GM21360 (cell line): Measurements from ENCODE around the gene ABHD5.
"Not testable (repeated sequence)": the region's sequence is repeated elsewhere in the genome, so short reads cannot be mapped to it uniquely, and the experiment has no call there.

Source experiments
- ATAC-seq: cut with Tn5 transposase; IDR thresholded peaks from one replicate; pipeline ENCODE4 v1.9.1; 2021; ENCODE audit warnings: mild to moderate bottlenecking, moderate library complexity; ENCODE audit not compliant: unreplicated experiment

The ABHD5 gene

DNA sequence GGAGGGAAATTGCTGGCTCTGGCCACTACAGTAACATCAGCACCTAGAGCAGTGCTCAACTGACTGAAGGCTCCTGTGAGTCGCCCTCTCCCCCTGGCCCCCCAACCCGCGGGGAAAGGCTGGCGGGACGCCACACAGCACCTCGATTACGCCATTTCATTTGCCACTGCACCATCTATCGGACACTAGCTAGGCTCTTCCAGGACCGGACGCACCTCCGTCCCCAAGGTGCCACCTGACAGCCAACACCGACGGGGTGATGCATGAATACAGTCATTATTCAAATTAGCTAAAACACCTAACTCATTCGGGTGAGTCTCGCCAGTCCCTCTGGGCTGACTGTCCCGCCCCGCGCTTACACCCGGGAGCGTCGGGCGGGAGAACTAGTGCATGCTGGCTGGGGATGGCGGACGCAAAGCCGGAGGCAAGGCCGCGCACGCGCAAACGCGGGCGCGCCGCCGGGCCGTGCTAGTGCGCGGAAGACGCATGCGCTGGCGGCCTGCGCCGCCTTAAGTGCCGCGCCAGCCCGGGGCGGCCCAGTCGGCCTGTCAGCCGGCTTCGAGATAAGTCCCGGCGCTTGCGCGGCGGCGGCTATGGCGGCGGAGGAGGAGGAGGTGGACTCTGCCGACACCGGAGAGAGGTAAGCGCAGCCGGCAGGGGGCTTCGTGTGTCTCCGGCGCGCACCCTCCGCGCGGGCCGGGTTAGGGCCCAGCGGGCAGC lies at the start of gene ABHD5:
Gene ABHD5 (plus strand): TSS at position 539 of the 720 bp plus-strand sequence. CDS start 55 bp downstream, at position 594.
- ATAC-seq = peak; percentile 85

- no peak for ATAC-seq
Observed at GRCh38 chr3:43641306-43642114, 49.2 kb upstream of the ABHD5 start.

GRCh38 chr3:43644443-43644842 lies 46.3 kb upstream of the ABHD5 start:
- no peak for ATAC-seq

GRCh38 chr3:43647331-43648166 lies 43.2 kb upstream of the ABHD5 start:
- no peak for ATAC-seq

GRCh38 chr3:43648957-43649356 lies 41.8 kb upstream of the ABHD5 start:
- no peak for ATAC-seq

- ATAC-seq = no peak
Observed at GRCh38 chr3:43649365-43649968, 41.3 kb upstream of the ABHD5 start.

DNA sequence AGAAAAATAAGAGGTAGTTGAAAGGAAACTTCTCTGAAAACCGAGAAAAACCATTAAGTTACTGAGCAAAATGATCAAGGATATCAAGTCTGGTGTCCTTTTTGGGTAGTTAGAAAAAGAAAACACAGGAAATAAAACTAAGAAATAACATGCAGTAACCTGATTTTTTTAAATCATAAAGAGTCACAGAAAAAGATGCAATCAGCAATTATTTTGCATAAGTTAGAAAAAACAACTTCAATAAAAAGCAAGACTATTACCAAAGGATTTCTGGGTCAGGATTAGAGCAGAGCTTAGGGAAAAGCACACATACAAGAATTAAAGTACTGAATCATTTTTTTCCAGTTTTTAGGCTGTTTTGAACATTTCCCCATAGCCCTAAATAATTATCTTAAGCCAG lies 40.4 kb upstream of the ABHD5 start:
- no peak for ATAC-seq

- not testable (repeated sequence) for ATAC-seq
Observed at GRCh38 chr3:43656390-43656789, 34.3 kb upstream of the ABHD5 start.

DNA sequence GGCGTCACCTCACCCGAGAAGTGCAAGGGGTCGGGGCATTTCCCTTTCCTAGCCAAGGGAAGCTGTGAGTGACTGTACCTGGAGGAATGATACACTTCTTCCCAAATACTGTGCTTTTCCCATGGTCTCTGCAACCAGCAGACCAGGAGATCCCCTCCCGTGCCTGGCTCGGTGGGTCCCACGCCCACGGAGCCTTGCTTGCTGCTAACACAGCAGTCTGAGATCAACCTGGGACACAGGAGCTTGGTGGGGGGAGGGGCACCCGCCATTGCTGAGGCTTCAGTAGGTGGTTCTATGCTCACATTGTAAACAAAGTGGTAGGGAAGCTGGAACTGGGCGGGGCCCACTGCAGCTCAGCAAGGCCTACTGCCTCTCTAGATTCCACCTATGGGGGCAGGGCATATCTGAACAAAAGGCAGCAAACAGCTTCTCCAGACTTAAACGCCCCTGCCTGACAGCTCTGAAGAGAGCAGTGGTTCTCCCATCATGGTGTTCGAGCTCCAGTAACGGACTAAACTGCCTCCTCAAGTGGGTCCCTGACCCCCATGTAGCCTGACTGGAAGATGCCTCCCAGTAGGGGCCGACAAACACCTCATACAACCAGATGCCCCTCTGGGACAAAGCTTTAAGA lies 31.4 kb upstream of the ABHD5 start:
- no peak for ATAC-seq

GRCh38 chr3:43661376-43661775 lies 29.4 kb upstream of the ABHD5 start:
- not testable (repeated sequence) for ATAC-seq

DNA sequence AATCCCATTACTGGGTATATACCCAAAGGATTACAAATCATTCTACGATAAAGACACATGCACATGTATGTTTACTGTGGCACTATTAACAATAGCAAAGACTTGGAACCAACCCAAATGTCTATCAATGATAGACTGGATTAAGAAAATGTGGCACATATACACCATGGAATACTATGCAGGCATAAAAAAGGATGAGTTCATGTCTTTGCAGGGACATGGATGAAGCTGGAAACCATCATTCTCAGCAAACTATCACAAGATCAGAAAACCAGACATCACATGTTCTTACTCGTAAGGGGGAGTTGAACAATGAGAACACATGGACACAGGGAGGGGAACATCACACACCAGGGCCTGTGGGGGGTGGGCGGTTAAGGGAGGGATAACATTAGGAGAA lies 25.7 kb upstream of the ABHD5 start:
- not testable (repeated sequence) for ATAC-seq

- no peak for ATAC-seq
Observed at GRCh38 chr3:43670635-43671522, 19.9 kb upstream of the ABHD5 start.

- ATAC-seq = no peak
Observed at GRCh38 chr3:43674345-43675085, 16.2 kb upstream of the ABHD5 start.

DNA sequence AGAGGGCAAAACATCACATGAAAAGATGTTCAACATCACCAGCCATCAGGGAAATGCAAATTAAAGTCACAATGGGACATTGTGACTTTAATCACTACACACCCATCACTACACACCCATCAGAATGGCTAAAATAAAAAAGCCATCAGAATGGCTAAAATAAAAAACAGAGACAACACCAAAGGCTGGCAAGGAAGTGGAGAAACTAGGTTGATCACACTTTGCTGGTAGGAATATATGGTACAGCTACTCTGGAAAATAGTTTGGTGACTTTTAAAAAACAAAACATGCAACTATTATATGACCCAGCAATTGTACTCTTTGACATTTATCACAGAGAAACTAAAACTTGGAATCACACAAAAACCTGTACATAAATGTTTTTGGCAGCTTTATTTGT lies 15.1 kb upstream of the ABHD5 start:
- ATAC-seq = no peak

- ATAC-seq = no peak
Observed at GRCh38 chr3:43676441-43676840, 14.3 kb upstream of the ABHD5 start.

- ATAC-seq = not testable (repeated sequence)
Observed at GRCh38 chr3:43678375-43678774, 12.4 kb upstream of the ABHD5 start.

GRCh38 chr3:43678887-43679449 lies 11.8 kb upstream of the ABHD5 start:
- not testable (repeated sequence) for ATAC-seq

GRCh38 chr3:43680857-43681256 lies 9.9 kb upstream of the ABHD5 start:
- not testable (repeated sequence) for ATAC-seq
